Measurements from ENCODE around the gene TRNAU1AP. TPM values are rescaled to one million over a fixed set of nuclear protein-coding genes. Genes with fewer than 3 reads are reported as not detected.
"Not testable (repeated sequence)": the region's sequence is repeated elsewhere in the genome, so short reads cannot be mapped to it uniquely, and the experiment has no call there.

The TRNAU1AP gene
- total RNA-seq, 4 donors from 2014 or later, result 19.4 to 34.1 (median 23.2) TPM

DNA sequence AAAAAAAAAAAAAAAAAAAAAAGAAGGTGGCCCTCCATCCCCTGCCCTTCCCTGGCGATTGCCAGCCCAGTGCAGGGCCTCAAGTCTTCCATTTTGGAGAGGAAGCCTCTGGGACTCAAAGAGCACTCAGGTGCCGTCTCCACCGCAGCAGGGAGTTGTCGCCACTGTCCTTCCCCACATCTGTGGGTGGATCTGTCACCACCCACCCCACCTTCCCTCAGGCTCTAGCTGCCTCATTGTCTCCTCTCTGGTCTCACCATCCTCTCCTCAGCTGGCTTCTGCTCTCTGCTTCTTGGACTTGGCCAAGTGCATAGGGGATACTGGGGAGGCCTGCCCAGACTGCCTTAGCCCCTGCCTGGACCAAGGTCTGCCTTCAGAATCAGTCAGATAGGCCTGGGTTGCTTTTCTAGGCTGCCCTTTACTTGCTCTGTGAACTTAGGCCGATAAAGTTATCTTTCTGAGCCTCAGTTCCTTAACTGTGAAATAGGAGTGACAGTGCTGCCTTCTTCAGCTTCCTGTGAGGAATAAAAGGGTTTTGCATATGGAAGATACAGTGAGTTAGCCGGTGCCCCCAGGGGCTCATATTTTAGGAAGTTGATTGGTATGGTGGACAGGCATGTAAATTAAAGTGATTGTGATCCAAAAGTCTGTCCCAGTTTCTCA lies 31.3 kb upstream of the TRNAU1AP start:
- no peaks in the 10 kb centered on the region for H3K27me3 ChIP-seq
- H3K36me3 ChIP-seq, result peaks cover 0 to 3% (median 0%) of the 10 kb centered on the region in 4 donors
- intact Hi-C loops (cut with DNase I), result no loop called here
- no peaks in the 10 kb centered on the region for H3K9me3 ChIP-seq
- peaks cover 9 to 20% (median 16%) of the 10 kb centered on the region in 4 donors for H3K4me1 ChIP-seq
- H3K4me3 ChIP-seq, result no peak overlapping the region
- no peak for DNase-seq (ENCODE audit: extremely low spot score)
- no peak overlapping the region for H3K27ac ChIP-seq (replicated peaks in 1 of 4)
- TF ChIP-seq, protein P1, sequence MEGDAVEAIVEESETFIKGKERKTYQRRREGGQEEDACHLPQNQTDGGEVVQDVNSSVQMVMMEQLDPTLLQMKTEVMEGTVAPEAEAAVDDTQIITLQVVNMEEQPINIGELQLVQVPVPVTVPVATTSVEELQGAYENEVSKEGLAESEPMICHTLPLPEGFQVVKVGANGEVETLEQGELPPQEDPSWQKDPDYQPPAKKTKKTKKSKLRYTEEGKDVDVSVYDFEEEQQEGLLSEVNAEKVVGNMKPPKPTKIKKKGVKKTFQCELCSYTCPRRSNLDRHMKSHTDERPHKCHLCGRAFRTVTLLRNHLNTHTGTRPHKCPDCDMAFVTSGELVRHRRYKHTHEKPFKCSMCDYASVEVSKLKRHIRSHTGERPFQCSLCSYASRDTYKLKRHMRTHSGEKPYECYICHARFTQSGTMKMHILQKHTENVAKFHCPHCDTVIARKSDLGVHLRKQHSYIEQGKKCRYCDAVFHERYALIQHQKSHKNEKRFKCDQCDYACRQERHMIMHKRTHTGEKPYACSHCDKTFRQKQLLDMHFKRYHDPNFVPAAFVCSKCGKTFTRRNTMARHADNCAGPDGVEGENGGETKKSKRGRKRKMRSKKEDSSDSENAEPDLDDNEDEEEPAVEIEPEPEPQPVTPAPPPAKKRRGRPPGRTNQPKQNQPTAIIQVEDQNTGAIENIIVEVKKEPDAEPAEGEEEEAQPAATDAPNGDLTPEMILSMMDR (IDR thresholded peaks at IDR 0.05), result no peak
- TF ChIP-seq POLR2AphosphoS5 (IDR thresholded peaks at IDR 0.05), result no peak
- TF ChIP-seq EP300 (IDR thresholded peaks at IDR 0.05), result no peak
- TF ChIP-seq POLR2A (IDR thresholded peaks at IDR 0.05; ENCODE audit: low read depth), result no peak
- 92% methylated on average over 6 of the region's 6 CpGs for WGBS

DNA sequence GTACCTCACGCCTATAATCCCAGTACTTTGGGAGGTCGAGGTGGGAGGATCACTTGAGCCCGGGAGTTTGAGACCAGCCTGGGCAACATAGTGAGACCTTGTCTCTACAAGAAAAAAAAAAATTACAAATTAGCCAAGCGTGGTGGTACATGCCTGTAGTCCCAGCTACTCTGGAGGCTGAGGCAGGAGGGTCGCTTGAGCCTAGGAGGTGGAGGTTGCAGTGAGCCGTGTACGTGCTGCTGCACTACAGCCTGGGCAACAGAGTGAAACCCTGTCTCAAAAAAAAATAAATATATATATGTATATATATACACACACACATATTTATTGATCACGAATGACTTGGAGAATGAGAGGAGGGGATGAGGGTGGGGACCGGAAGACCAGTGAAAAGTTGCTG lies 30.3 kb upstream of the TRNAU1AP start:
- H3K27me3 ChIP-seq; H3K4me3 ChIP-seq; DNase-seq (ENCODE audit: extremely low spot score); H3K27ac ChIP-seq (replicated peaks in 1 of 4); intact Hi-C loops (cut with DNase I); H3K36me3 ChIP-seq; H3K9me3 ChIP-seq: not testable (repeated sequence)
- peaks cover 9 to 16% (median 13%) of the 10 kb centered on the region in 4 donors for H3K4me1 ChIP-seq
- 92% methylated on average over 9 of the region's 9 CpGs for WGBS

DNA sequence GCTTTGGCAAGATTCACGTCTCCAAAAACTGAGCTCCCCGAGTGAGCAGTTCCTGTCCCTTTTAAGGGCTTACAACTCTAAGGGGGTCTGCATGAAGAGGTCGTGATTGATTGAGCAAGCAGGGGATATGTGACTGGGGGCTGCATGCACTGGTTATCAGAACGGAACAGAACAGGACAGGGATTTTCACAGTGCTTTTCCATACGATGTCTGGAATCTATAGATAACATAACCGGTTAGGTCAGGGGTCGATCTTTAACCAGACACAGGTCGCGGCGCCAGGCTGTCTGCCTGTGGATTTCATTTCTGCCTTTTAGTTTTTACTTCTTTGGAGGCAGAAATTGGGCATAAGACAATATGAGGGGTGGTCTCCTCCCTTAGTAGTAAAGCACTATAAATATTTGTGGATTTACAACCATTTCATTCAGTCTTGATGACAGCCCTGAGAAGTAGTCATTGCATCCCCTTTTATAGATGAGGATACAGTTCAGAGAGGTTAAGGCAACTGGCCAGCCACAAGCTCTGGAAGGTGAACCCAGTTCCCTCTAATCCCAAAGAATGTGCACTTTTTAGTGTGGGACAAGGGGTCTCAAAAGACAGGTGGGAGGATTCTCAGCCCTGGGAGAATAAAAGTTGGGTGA lies 27.8 kb upstream of the TRNAU1AP start:
- DNase-seq (ENCODE audit: extremely low spot score); H3K27me3 ChIP-seq; intact Hi-C loops (cut with DNase I); H3K4me1 ChIP-seq; H3K27ac ChIP-seq (replicated peaks in 1 of 4); H3K36me3 ChIP-seq; H3K9me3 ChIP-seq; H3K4me3 ChIP-seq: not testable (repeated sequence)
- WGBS, result 83% methylated on average over 10 of the region's 10 CpGs

DNA sequence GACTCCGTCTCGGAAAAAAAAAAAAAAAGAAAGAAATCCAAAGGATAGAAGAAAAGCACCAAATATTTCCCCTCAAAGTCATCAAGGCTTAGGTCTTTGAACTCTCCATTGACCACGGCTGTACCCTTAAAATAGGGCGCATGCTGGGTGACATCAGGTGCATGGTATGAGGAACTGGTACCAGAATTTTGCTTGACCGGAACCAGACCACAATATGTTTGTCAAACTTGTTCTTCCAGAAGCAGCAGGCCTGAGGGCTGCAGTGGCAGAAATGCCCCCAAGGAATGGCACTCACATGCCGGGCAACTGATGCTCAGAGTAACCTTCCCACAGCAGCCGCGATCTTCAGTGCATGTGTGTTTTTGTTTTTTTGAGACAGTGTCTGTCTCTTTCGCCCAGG lies 26.0 kb upstream of the TRNAU1AP start:
- TF ChIP-seq, protein P1 (IDR thresholded peaks at IDR 0.05), result no peak
- TF ChIP-seq POLR2AphosphoS5 (IDR thresholded peaks at IDR 0.05) (no peak), EP300 (IDR thresholded peaks at IDR 0.05) (no peak), POLR2A (IDR thresholded peaks at IDR 0.05; ENCODE audit: low read depth) (no peak)
- no peak overlapping the region for H3K4me3 ChIP-seq
- H3K36me3 ChIP-seq, result peaks cover 0 to 15% (median 6%) of the 10 kb centered on the region in 4 donors
- no peak for DNase-seq (ENCODE audit: extremely low spot score)
- H3K4me1 ChIP-seq, result no peaks in the 10 kb centered on the region
- H3K9me3 ChIP-seq, result no peaks in the 10 kb centered on the region
- no peaks in the 10 kb centered on the region for H3K27me3 ChIP-seq
- H3K27ac ChIP-seq (replicated peaks in 1 of 4), result no peak overlapping the region
- intact Hi-C loops (cut with DNase I), result no loop called here
- 94% methylated on average over 9 of the region's 9 CpGs for WGBS

DNA sequence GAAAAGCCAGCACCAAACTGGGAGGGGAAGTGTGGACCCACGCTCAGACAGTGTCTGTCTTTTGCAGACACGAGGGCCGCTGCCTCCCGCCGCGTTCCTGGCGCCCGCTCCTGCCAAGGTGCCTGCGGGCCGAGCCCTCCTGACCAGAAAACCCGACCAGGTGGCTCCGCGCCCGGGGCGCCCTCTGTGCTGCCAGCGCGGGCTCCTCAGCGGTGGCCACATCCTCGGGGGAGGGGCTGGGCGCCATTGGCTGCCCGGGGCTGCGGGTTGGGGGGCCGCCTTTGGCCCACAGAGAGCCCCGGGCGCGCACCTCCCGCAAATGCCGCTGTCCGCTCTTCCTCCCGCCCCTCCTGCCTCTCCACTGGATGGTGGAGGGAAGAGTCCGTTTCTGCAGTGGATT lies 22.4 kb upstream of the TRNAU1AP start:
- 98% methylated on average over 23 of the region's 31 CpGs for WGBS
- no peaks in the 10 kb centered on the region for H3K4me1 ChIP-seq
- H3K27me3 ChIP-seq, result no peaks in the 10 kb centered on the region
- H3K9me3 ChIP-seq, result no peaks in the 10 kb centered on the region
- H3K4me3 ChIP-seq, result no peak overlapping the region
- no peak overlapping the region for H3K27ac ChIP-seq (replicated peaks in 1 of 4)
- intact Hi-C loops (cut with DNase I), result no loop called here
- peaks cover 0 to 27% (median 13%) of the 10 kb centered on the region in 4 donors for H3K36me3 ChIP-seq
- DNase-seq (ENCODE audit: extremely low spot score), result no peak
- no peak for TF ChIP-seq POLR2A (IDR thresholded peaks at IDR 0.05; ENCODE audit: low read depth)
- no peak for TF ChIP-seq EP300 (IDR thresholded peaks at IDR 0.05)
- TF ChIP-seq, protein P1 (IDR thresholded peaks at IDR 0.05), result no peak
- TF ChIP-seq POLR2AphosphoS5 (IDR thresholded peaks at IDR 0.05), result no peak
